GM12878 (cell line): ENCODE results near the gene NCAM2.

Experiments used
- CHD1 ChIP-seq: IDR thresholded peaks from 2 replicates; pipeline ENCODE4 v1.6.1; 2012; ENCODE audit warnings: low read depth, low read length, improper control_type of control experiment
- FOXK2 ChIP-seq: fragments of 450-650 bp; IDR thresholded peaks from 2 replicates; pipeline ENCODE4 v1.6.1; 2017; ENCODE audit warnings: mild to moderate bottlenecking, moderate library complexity
- MTA2 ChIP-seq: fragments of 450-650 bp; IDR thresholded peaks from 2 replicates; pipeline ENCODE4 v1.6.1; 2016; ENCODE audit warnings: low read depth, mild to moderate bottlenecking, moderate library complexity
- NFYA ChIP-seq: IDR thresholded peaks from 2 replicates; pipeline ENCODE4 v1.6.1; 2011; ENCODE audit warnings: low read depth, mild to moderate bottlenecking, low read length, improper control_type of control experiment, borderline replicate concordance
- RCOR1 ChIP-seq: conservative IDR thresholded peaks from 2 replicates; pipeline ENCODE4 v1.6.1; 2012; ENCODE audit warnings: low read depth, low read length, improper control_type of control experiment
- SREBF2 ChIP-seq: IDR thresholded peaks from 2 replicates; pipeline ENCODE4 v1.6.1; 2012; ENCODE audit warnings: mild to moderate bottlenecking, low read length
- SRF ChIP-seq, 2 experiments: IDR thresholded peaks; 2 replicates each; pipeline ENCODE4 v1.6.1; 2011; ENCODE audit warnings: low read depth in 2 of 2, low read length in 2 of 2, mild to moderate bottlenecking in 1 of 2, moderate library complexity in 1 of 2
- TCF12 ChIP-seq: IDR thresholded peaks from 2 replicates; pipeline ENCODE4 v1.6.1; 2011; ENCODE audit warnings: low read depth, mild to moderate bottlenecking, low read length
- ZNF24 ChIP-seq: fragments of 450-650 bp; IDR thresholded peaks from 2 replicates; pipeline ENCODE4 v1.6.1; 2017; ENCODE audit warnings: antibody characterized with exemption, mild to moderate bottlenecking
- ZZZ3 ChIP-seq: IDR thresholded peaks from 2 replicates; pipeline ENCODE4 v1.6.1; 2011; ENCODE audit warnings: low read depth; ENCODE audit not compliant: control insufficient read depth, insufficient read length
- TF ChIP-seq, protein P1 (sequence below): IDR thresholded peaks from 2 replicates; pipeline ENCODE4 v1.6.1; 2012; ENCODE audit warnings: mild to moderate bottlenecking, low read depth, low read length
- TF ChIP-seq, protein P2 (sequence below): IDR thresholded peaks from 2 replicates; pipeline ENCODE4 v1.6.1; 2012; ENCODE audit warnings: low read depth, low read length, improper control_type of control experiment
- TF ChIP-seq, protein P3 (sequence below): IDR thresholded peaks from 2 replicates; pipeline ENCODE4 v1.6.1; 2011; ENCODE audit warnings: borderline replicate concordance, low read depth, mild to moderate bottlenecking, moderate library complexity, low read length; ENCODE audit not compliant: insufficient read depth, poor library complexity, severe bottlenecking

DNA sequence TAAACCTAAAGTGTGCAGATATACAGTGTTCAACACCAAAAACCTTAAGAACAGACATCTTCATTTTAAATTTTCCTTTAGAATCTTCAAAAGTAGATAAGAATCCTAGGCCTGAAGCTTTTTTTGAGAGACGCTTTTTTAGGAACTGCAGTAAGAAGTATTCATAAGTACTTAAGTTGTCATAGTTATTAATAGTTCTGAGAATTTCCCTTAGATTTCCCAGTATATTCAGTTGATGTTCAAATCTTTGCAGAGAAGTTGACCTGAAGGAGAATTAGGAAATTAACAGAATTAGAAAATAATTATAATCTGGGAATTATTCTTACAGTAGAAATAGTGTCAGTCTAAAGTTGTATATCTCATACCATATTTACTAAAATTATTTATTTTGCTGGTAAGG, 150.3 kb downstream of the NCAM2 start:
- TF ChIP-seq ZNF24: no peak
- TF ChIP-seq, protein P1, sequence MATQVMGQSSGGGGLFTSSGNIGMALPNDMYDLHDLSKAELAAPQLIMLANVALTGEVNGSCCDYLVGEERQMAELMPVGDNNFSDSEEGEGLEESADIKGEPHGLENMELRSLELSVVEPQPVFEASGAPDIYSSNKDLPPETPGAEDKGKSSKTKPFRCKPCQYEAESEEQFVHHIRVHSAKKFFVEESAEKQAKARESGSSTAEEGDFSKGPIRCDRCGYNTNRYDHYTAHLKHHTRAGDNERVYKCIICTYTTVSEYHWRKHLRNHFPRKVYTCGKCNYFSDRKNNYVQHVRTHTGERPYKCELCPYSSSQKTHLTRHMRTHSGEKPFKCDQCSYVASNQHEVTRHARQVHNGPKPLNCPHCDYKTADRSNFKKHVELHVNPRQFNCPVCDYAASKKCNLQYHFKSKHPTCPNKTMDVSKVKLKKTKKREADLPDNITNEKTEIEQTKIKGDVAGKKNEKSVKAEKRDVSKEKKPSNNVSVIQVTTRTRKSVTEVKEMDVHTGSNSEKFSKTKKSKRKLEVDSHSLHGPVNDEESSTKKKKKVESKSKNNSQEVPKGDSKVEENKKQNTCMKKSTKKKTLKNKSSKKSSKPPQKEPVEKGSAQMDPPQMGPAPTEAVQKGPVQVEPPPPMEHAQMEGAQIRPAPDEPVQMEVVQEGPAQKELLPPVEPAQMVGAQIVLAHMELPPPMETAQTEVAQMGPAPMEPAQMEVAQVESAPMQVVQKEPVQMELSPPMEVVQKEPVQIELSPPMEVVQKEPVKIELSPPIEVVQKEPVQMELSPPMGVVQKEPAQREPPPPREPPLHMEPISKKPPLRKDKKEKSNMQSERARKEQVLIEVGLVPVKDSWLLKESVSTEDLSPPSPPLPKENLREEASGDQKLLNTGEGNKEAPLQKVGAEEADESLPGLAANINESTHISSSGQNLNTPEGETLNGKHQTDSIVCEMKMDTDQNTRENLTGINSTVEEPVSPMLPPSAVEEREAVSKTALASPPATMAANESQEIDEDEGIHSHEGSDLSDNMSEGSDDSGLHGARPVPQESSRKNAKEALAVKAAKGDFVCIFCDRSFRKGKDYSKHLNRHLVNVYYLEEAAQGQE: no peak
- no peak for TF ChIP-seq CHD1
- no peak for TF ChIP-seq FOXK2
- no peak for TF ChIP-seq ZZZ3
- no peak for TF ChIP-seq SREBF2
- TF ChIP-seq, protein P2, sequence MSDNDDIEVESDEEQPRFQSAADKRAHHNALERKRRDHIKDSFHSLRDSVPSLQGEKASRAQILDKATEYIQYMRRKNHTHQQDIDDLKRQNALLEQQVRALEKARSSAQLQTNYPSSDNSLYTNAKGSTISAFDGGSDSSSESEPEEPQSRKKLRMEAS: no peak
- TF ChIP-seq, protein P3, sequence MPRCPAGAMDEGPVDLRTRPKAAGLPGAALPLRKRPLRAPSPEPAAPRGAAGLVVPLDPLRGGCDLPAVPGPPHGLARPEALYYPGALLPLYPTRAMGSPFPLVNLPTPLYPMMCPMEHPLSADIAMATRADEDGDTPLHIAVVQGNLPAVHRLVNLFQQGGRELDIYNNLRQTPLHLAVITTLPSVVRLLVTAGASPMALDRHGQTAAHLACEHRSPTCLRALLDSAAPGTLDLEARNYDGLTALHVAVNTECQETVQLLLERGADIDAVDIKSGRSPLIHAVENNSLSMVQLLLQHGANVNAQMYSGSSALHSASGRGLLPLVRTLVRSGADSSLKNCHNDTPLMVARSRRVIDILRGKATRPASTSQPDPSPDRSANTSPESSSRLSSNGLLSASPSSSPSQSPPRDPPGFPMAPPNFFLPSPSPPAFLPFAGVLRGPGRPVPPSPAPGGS: no peak
- no peak for TF ChIP-seq RCOR1
- TF ChIP-seq MTA2: no peak
- TF ChIP-seq TCF12: no peak
- TF ChIP-seq SRF (IDR thresholded peaks at IDR 0.05; ENCODE audit: low read depth in 2 of 2, low read length in 2 of 2): no peak
- TF ChIP-seq NFYA: no peak
